ENCODE measurements around the gene CAMTA1. TPM values are rescaled to one million over a fixed set of nuclear protein-coding genes. Genes with fewer than 3 reads are reported as not detected.

Gene CAMTA1
- total RNA-seq, 1 donor from 2014 or later = 268 TPM

DNA sequence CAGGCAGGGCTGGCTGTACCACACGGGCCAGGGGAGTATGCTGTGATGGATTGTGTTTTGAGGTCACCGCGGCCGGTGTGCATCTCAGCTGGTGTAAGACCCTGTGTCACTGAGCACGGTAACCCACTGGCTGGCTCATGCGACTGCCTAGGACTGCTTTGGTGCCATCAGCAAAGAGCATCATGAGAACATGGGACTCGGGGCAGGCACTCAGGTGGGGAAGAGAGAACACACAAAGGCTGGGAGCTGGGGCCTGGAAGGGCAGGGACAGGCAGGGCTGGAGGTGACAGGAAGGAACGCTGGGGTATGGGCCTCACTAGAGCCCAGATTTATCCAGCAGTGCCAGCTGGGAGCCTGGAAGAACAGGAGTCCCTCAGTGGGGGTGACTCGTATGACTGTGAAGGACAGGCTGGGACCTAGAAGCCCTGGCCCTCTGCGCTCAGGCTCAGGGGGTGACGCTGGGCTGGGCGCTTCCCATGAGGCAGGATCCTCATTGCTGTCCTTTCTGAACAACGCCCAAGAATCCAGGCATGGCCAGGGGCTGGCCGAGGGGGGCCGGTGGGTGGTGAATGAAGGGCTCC is 775.4 kb downstream of the CAMTA1 start:
- no peak overlapping the region for H3K9ac ChIP-seq
- no peak for TF ChIP-seq EZH2phosphoT487 (IDR thresholded peaks at IDR 0.05)
- TF ChIP-seq, protein P1, sequence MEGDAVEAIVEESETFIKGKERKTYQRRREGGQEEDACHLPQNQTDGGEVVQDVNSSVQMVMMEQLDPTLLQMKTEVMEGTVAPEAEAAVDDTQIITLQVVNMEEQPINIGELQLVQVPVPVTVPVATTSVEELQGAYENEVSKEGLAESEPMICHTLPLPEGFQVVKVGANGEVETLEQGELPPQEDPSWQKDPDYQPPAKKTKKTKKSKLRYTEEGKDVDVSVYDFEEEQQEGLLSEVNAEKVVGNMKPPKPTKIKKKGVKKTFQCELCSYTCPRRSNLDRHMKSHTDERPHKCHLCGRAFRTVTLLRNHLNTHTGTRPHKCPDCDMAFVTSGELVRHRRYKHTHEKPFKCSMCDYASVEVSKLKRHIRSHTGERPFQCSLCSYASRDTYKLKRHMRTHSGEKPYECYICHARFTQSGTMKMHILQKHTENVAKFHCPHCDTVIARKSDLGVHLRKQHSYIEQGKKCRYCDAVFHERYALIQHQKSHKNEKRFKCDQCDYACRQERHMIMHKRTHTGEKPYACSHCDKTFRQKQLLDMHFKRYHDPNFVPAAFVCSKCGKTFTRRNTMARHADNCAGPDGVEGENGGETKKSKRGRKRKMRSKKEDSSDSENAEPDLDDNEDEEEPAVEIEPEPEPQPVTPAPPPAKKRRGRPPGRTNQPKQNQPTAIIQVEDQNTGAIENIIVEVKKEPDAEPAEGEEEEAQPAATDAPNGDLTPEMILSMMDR (IDR thresholded peaks at IDR 0.05) = no peak
- no peak for TF ChIP-seq EZH2 (IDR thresholded peaks at IDR 0.05)

DNA sequence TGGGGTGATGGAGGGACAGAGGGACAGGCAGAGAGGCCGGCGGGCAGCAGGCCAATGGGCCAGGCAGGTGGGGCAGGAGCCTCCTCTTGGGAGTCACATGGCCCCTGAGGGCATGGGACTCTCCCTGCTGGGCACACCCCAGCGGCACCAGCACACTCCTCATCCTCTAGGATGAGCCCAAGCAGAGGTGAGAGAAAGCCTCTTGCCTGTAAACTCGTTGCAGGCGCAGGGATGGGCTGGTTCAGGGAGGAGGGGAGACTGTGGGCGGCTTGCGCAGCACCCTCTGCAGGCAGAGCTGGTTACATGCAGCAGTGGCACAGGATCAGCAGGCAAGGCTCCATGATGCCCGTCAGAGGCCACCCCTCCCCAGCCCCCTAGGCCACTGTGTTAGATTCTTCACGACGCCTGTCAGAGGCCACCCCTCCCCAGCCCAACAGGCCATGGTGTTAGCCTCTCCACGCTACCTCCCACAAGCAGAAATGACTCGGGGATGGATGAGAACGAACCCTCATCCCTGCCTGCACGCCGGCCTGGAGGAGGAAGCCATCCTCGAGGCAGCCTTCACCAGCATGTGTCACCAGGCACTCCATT is 776.2 kb downstream of the CAMTA1 start:
- Histone ChIP-seq H3K27me3 (no peaks in the 10 kb centered on the region), H3K9me3 (ENCODE audit: low read depth) (no peaks in the 10 kb centered on the region), H3K4me1 (peaks cover 10% of the 10 kb centered on the region), H3K4me2 (no peak overlapping the region), H4K20me1 (ENCODE audit: low read depth) (no peaks in the 10 kb centered on the region), H3K36me3 (no peaks in the 10 kb centered on the region), H3F3A (ENCODE audit: low read depth) (no peaks in the 10 kb centered on the region), H3K27ac (no peak overlapping the region), H3K79me2 (ENCODE audit: low read depth) (no peaks in the 10 kb centered on the region), H3K4me3 (no peak overlapping the region), H3K9ac (no peak overlapping the region), H2AFZ (replicated peaks) (peak overlapping the region; percentile 69)
- H3K27me3 Mint-ChIP-seq (ENCODE audit: insufficient read depth, low read depth) = peaks cover 4% of the 10 kb centered on the region
- no peak for TF ChIP-seq EZH2 (IDR thresholded peaks at IDR 0.05)
- TF ChIP-seq EZH2phosphoT487 (IDR thresholded peaks at IDR 0.05) = no peak
- TF ChIP-seq, protein P1 (IDR thresholded peaks at IDR 0.05) = peak; percentile 73
- H3K4me3 Mint-ChIP-seq = no peak overlapping the region
- no peaks in the 10 kb centered on the region for H3K9me3 Mint-ChIP-seq
- H3K27ac Mint-ChIP-seq = no peak overlapping the region
- no peaks in the 10 kb centered on the region for H3K36me3 Mint-ChIP-seq
- H3K4me1 Mint-ChIP-seq = peaks cover 10% of the 10 kb centered on the region
- DNase-seq (ENCODE audit: low spot score) = peak; percentile 75

More for the DNA sequence above, 775.4 kb downstream of the CAMTA1 start:
- Histone ChIP-seq H3K9me3 (ENCODE audit: low read depth) (no peaks in the 10 kb centered on the region), H3K79me2 (ENCODE audit: low read depth) (no peaks in the 10 kb centered on the region), H3K27me3 (no peaks in the 10 kb centered on the region), H3F3A (ENCODE audit: low read depth) (no peaks in the 10 kb centered on the region), H4K20me1 (ENCODE audit: low read depth) (no peaks in the 10 kb centered on the region), H3K36me3 (no peaks in the 10 kb centered on the region), H3K27ac (no peak overlapping the region), H3K4me3 (no peak overlapping the region), H3K4me2 (no peak overlapping the region), H3K4me1 (peaks cover 10% of the 10 kb centered on the region), H2AFZ (replicated peaks) (peak overlapping the region; percentile 69)
- no peak for DNase-seq (ENCODE audit: low spot score)
- Mint-ChIP-seq H3K36me3 (no peaks in the 10 kb centered on the region), H3K4me3 (peak overlapping the region; percentile 6), H3K9me3 (no peaks in the 10 kb centered on the region), H3K27ac (peak overlapping the region; percentile 53), H3K4me1 (peaks cover 10% of the 10 kb centered on the region), H3K27me3 (ENCODE audit: insufficient read depth, low read depth) (peaks cover 4% of the 10 kb centered on the region)

DNA sequence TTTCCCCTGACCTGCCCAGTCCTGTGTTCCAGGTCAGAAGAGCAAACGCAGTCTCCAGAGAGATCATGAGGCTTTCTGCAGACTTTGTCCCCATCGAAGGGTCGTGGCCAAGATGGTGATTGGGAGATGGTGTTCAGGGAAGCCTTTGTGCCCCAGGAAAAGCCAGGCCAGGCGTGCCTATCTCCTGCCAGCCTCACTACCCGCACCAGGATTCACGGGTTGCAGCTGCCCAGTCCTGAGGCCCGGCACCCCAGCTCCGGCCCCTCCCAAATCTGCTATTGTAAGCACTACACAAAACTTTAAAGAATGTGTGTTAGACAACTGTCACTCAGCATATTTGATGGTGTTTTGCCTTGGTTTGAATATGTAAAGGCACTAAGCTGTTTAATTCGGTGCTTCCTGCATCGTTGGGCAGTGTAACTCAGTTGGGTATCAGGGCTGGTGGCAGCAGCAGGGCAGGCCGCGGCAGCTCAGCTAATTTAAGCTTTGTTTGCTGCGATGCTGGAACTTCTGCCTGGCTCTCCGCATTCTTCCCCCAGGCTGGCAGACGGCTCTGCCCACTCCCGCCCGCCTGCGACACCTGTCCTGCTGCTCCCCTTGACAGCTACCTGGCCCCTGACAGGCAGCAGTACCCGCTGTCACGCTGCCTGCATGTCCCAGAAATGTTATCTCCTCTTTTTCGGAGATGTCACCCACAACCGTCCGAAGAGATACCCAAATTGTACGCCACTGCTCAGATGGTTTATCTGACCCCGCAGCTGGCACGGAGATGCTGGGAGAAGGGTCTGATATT is 776.9 kb downstream of the CAMTA1 start:
- Histone ChIP-seq H3K36me3 (no peaks in the 10 kb centered on the region), H3K27me3 (no peaks in the 10 kb centered on the region)
- H3K27ac Mint-ChIP-seq = peak overlapping the region; percentile 17

More for the DNA sequence above, 776.9 kb downstream of the CAMTA1 start:
- no peak for DNase-seq (ENCODE audit: low spot score)
- TF ChIP-seq EZH2 (IDR thresholded peaks at IDR 0.05) = no peak
- no peak overlapping the region for H3K27ac ChIP-seq
- peaks cover 10% of the 10 kb centered on the region for H3K4me1 ChIP-seq
- H3K4me3 Mint-ChIP-seq = no peak overlapping the region
- peaks cover 10% of the 10 kb centered on the region for H3K4me1 Mint-ChIP-seq
- no peak overlapping the region for H3K9ac ChIP-seq
- peaks cover 2% of the 10 kb centered on the region for H3K27me3 Mint-ChIP-seq (ENCODE audit: insufficient read depth, low read depth)
- H3K79me2 ChIP-seq (ENCODE audit: low read depth) = no peaks in the 10 kb centered on the region
- H3K4me3 ChIP-seq = no peak overlapping the region
- H2AFZ ChIP-seq (replicated peaks) = no peak overlapping the region
- H3K36me3 Mint-ChIP-seq = no peaks in the 10 kb centered on the region
- no peaks in the 10 kb centered on the region for H3F3A ChIP-seq (ENCODE audit: low read depth)
- H4K20me1 ChIP-seq (ENCODE audit: low read depth) = no peaks in the 10 kb centered on the region
- no peaks in the 10 kb centered on the region for H3K9me3 Mint-ChIP-seq
- H3K9me3 ChIP-seq (ENCODE audit: low read depth) = no peaks in the 10 kb centered on the region
- no peak overlapping the region for H3K4me2 ChIP-seq

All from neural progenitor cell (in vitro differentiated cells).